Superior temporal gyrus (tissue), 1 donor: Measurements from ENCODE around the gene SLC7A9.
"Not testable (repeated sequence)": the region's sequence is repeated elsewhere in the genome, so short reads cannot be mapped to it uniquely, and the experiment has no call there.

Experiments
- DNase-seq: peaks from one replicate; pipeline ENCODE4 v3.0.0-alpha.2; 2016; ENCODE audit errors: extremely low spot score

SLC7A9 gene

GRCh38 chr19:32800754-32801153, 68.8 kb downstream of the SLC7A9 start:
- no peak for DNase-seq

DNA sequence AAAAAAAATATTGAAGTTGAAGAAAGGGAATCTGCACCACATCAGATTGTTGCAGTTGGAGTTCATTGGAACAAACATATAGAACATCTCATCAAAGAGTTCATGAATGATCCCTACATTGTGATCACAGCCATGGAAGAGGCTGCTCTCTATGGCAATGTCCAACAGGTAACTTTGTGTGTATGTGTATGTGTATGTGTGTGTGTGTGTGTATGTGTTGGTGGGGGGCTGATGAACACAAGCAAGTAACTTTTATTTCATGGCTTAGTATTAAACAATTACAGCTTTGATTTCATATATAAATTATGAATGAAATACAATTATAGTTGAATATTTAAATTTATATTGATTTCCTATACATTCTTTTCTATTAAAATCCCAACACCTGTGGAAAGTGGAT, 69.4 kb downstream of the SLC7A9 start:
- DNase-seq: no peak

- DNase-seq: no peak
These were observed 71.4 kb downstream of the SLC7A9 start for GRCh38 chr19:32798201-32798600.

GRCh38 chr19:32789429-32789828, 80.1 kb downstream of the SLC7A9 start:
- no peak for DNase-seq

DNA sequence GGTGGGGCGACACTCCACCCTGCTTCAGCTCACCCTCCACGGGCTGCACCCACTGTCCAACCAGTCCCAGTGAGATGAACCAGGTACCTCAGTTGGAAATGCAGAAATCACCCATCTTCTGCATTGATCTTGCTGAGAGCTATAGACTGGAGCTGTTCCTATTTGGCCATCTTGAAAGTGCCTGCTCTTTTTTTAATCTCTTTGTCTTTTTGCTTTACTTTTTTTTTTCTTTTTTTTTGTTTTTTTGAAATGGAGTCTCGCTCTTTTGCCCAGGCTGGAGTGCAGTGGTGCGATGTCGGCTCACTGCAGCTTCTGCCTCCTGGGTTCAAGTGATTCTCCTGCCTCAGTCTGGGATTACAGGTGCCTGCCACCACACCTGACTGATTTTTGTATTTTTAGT, 81.7 kb downstream of the SLC7A9 start:
- not testable (repeated sequence) for DNase-seq

GRCh38 chr19:32787161-32787813, 82.3 kb downstream of the SLC7A9 start:
- not testable (repeated sequence) for DNase-seq

DNA sequence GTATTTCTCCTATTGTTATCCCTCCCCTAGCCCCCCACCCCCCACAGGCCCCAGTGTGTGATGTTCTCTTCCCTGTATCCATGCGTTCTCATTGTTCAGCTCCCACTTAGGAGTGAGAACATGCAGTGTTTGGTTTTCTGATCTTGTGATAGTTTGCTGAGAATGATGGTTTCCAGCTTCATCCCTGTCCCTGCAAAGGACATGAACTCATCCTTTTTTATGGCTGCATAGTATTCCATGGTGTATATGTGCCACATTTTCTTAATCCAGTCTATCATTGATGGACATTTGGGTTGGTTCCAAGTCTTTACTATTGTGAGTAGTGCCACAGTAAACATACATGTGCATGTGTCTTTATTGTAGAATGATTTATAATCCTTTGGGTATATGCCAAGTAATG, 87.5 kb downstream of the SLC7A9 start:
- not testable (repeated sequence) for DNase-seq

GRCh38 chr19:32781280-32781679, 88.3 kb downstream of the SLC7A9 start:
- DNase-seq: no peak
